Panc1 (cell line): ENCODE results near the gene WNK2. TPM values are rescaled to one million over a fixed set of nuclear protein-coding genes. Genes with fewer than 3 reads are reported as not detected.

ENCODE experiments used
- ATAC-seq: fragments of 200-7000 bp; cut with Tn5 transposase; 2 replicates; pipeline ENCODE4 v1.9.1; 2020; ENCODE audit warnings: mild to moderate bottlenecking, moderate library complexity
- BruUV-seq: library from RNA; stranded (reverse); fragments of 400-500 nt; replicated peaks from 2 replicates; lab custom pipeline; 2021; lab: Mats Ljungman, UMichigan
- CTCF ChIA-PET: fragments of 300-600 bp; sonication (Branson Sonifier 250); formaldehyde crosslinking; loops from one replicate; lab custom pipeline; 2022; ENCODE audit warnings: antibody characterized with exemption; lab: Charles Lee
- POLR2A ChIA-PET: fragments of 300-600 bp; sonication (Branson Sonifier 250); formaldehyde crosslinking; loops from one replicate; lab custom pipeline; 2022; ENCODE audit warnings: antibody characterized with exemption; lab: Charles Lee
- DNase-seq: peaks from one replicate; pipeline ENCODE4 v3.0.0-alpha.2; 2010; ENCODE audit warnings: low read depth, low spot score
- H3K27ac ChIP-seq: 2 replicates; pipeline ENCODE4 v1.5.1; 2011; ENCODE audit warnings: mild to moderate bottlenecking, low read length, inconsistent platforms
- H3K27me3 ChIP-seq: fragments of 200-500 bp; sonication (Bioruptor generic); 2 replicates; pipeline ENCODE4 v1.6.0; 2014; ENCODE audit warnings: low read length, inconsistent platforms; ENCODE audit not compliant: control insufficient read depth, insufficient read depth
- H3K36me3 ChIP-seq: fragments of 200-500 bp; sonication (Bioruptor generic); 2 replicates; pipeline ENCODE4 v1.5.1; 2014; ENCODE audit warnings: inconsistent platforms, mild to moderate bottlenecking, low read length, moderate library complexity; ENCODE audit not compliant: control insufficient read depth, insufficient read depth
- H3K4me1 ChIP-seq: 2 replicates; pipeline ENCODE4 v1.5.1; 2011; ENCODE audit warnings: inconsistent platforms, mild to moderate bottlenecking, low read length, moderate library complexity; ENCODE audit not compliant: control insufficient read depth, insufficient read depth
- H3K4me3 ChIP-seq, 2 experiments: 2 replicates each; pipeline ENCODE4 v1.5.1; 2011 to 2012; ENCODE audit warnings: low read depth in 2 of 2, low read length in 2 of 2, mild to moderate bottlenecking in 2 of 2, inconsistent platforms in 1 of 2, moderate library complexity in 1 of 2
- H3K9me3 ChIP-seq: fragments of 200-500 bp; sonication (Bioruptor generic); 2 replicates; pipeline ENCODE4 v1.5.1; 2014; ENCODE audit warnings: low read depth, mild to moderate bottlenecking, inconsistent platforms, low read length, moderate library complexity; ENCODE audit not compliant: control insufficient read depth, insufficient read depth
- POLR2AphosphoS5 ChIP-seq: IDR thresholded peaks from 2 replicates; pipeline ENCODE4 v1.6.1; 2012; ENCODE audit warnings: mild to moderate bottlenecking, low read depth, low read length, moderate library complexity
- SIN3A ChIP-seq: IDR thresholded peaks from 2 replicates; pipeline ENCODE4 v1.6.1; 2012; ENCODE audit warnings: low read depth, mild to moderate bottlenecking, low read length, moderate library complexity, borderline replicate concordance; ENCODE audit not compliant: insufficient read depth
- TCF7L2 ChIP-seq: IDR thresholded peaks from 2 replicates; pipeline ENCODE4 v1.6.1; 2011; ENCODE audit warnings: mild to moderate bottlenecking, low read depth, low read length, inconsistent platforms
- in situ Hi-C: cut with HindIII; loops from 2 replicates; pipeline ENCODE4 v1.10.0; 2016; ENCODE audit warnings: low sequenced_read_pairs, low pct_unique_long_range_greater_than_20kb
- intact Hi-C: fragments of 100-400 bp; cut with micrococcal nuclease; formaldehyde crosslinking; loops from one replicate; pipeline ENCODE4 v1.10.0; 2022; ENCODE audit not compliant: unreplicated experiment
- total RNA-seq: library from RNA; stranded (reverse); gene quantifications from one replicate; pipeline ENCODE4 v1.2.1, GENCODE V29; 2021; ENCODE audit not compliant: unreplicated experiment
- TF ChIP-seq, protein P1 (sequence below), 2 experiments: IDR thresholded peaks; 2 replicates each; pipeline ENCODE4 v1.6.1; 2011 to 2012; ENCODE audit warnings: low read depth in 2 of 2, control low read depth in 1 of 2, low read length in 1 of 2, mild to moderate bottlenecking in 1 of 2, moderate library complexity in 1 of 2; ENCODE audit not compliant: insufficient read depth in 1 of 2
- TF ChIP-seq, protein P2 (sequence below): fragments of 450-650 bp; IDR thresholded peaks from 2 replicates; pipeline ENCODE4 v1.5.1; 2017; ENCODE audit warnings: mild to moderate bottlenecking

WNK2 gene
- total RNA-seq, 1 experiment from 2014 or later = 13.7 TPM

DNA sequence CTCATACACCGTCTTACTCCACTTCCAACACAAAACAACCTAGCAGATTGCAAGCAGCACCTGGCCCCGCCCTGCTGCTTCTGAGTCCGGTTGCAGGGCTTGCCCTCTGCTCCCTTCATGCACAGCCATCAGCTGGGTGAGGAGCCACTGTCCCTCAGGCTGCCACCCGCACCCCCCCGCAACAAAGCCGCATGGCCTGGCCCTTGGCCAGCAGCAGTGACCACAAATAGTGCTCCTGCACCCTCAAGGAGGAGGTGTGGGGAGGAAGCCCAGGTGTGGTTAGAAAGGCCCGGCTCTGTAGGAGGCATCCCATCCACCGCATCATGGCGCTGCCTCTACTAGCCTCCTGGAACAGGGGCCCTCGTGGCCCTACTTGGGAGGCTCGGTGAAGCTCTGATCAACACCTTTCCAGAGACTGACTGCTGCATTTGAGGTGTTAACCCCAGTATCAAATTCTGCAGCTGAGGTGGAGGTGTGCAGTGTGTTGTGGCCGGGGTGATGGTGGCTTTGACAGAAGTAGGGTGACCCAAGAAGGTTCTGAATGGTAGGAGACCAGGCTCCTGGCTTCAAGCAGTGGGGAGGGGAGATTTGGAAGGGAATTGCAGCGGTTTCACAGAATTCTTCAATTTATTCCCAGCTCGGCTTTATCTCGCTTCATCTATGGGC is 52.7 kb downstream of the WNK2 start:
- DNase-seq (no peak), ATAC-seq (no peak)
- Histone ChIP-seq H3K9me3 (no peaks in the 10 kb centered on the region), H3K4me3 (no peak overlapping the region), H3K36me3 (no peaks in the 10 kb centered on the region), H3K27me3 (no peaks in the 10 kb centered on the region), H3K27ac (no peak overlapping the region), H3K4me1 (no peaks in the 10 kb centered on the region)
- no peak for TF ChIP-seq TCF7L2
- no peak for TF ChIP-seq POLR2AphosphoS5
- TF ChIP-seq, protein P1, sequence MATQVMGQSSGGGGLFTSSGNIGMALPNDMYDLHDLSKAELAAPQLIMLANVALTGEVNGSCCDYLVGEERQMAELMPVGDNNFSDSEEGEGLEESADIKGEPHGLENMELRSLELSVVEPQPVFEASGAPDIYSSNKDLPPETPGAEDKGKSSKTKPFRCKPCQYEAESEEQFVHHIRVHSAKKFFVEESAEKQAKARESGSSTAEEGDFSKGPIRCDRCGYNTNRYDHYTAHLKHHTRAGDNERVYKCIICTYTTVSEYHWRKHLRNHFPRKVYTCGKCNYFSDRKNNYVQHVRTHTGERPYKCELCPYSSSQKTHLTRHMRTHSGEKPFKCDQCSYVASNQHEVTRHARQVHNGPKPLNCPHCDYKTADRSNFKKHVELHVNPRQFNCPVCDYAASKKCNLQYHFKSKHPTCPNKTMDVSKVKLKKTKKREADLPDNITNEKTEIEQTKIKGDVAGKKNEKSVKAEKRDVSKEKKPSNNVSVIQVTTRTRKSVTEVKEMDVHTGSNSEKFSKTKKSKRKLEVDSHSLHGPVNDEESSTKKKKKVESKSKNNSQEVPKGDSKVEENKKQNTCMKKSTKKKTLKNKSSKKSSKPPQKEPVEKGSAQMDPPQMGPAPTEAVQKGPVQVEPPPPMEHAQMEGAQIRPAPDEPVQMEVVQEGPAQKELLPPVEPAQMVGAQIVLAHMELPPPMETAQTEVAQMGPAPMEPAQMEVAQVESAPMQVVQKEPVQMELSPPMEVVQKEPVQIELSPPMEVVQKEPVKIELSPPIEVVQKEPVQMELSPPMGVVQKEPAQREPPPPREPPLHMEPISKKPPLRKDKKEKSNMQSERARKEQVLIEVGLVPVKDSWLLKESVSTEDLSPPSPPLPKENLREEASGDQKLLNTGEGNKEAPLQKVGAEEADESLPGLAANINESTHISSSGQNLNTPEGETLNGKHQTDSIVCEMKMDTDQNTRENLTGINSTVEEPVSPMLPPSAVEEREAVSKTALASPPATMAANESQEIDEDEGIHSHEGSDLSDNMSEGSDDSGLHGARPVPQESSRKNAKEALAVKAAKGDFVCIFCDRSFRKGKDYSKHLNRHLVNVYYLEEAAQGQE (IDR thresholded peaks at IDR 0.05; ENCODE audit: insufficient read depth in 1 of 2, low read depth in 2 of 2, low read length in 1 of 2) = no peak
- TF ChIP-seq, protein P2, sequence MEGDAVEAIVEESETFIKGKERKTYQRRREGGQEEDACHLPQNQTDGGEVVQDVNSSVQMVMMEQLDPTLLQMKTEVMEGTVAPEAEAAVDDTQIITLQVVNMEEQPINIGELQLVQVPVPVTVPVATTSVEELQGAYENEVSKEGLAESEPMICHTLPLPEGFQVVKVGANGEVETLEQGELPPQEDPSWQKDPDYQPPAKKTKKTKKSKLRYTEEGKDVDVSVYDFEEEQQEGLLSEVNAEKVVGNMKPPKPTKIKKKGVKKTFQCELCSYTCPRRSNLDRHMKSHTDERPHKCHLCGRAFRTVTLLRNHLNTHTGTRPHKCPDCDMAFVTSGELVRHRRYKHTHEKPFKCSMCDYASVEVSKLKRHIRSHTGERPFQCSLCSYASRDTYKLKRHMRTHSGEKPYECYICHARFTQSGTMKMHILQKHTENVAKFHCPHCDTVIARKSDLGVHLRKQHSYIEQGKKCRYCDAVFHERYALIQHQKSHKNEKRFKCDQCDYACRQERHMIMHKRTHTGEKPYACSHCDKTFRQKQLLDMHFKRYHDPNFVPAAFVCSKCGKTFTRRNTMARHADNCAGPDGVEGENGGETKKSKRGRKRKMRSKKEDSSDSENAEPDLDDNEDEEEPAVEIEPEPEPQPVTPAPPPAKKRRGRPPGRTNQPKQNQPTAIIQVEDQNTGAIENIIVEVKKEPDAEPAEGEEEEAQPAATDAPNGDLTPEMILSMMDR = no peak
- TF ChIP-seq SIN3A = no peak
- CTCF ChIA-PET = no interaction called here
- intact Hi-C loops (no loop called here), in situ Hi-C loops (no loop called here)
- POLR2A ChIA-PET = no interaction called here
- BruUV-seq = no TSS peak

DNA sequence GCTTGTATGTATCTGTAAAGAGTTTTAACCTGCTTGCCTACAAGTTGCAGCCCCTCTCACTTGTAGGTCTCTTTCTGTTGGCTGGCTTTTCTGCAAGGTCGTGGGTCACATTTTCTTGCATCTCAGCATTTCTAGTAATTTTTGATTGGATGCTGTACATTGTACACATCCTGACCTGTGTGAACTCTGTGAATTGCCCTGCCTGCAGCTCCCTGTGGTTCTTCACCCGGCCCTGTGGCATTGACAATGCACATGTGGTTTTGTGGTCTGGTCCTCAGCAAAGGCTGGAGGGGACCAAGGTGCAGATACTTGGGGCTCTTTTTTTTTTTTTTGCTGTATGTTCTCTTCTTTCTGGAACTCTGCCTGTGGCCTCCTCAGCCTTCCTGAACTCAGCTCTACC is 53.6 kb downstream of the WNK2 start:
- H3K27ac ChIP-seq = no peak overlapping the region
- ChIA-PET POLR2A (no interaction called here), CTCF (interaction anchor here (0.6 kb wide), 1 partner anchor 19 kb away, joined by 3 read pairs; no protein-coding TSS in a partner anchor)
- H3K4me3 ChIP-seq = no peak overlapping the region
- H3K4me1 ChIP-seq = no peaks in the 10 kb centered on the region
- ATAC-seq = no peak
- BruUV-seq = no TSS peak
- intact Hi-C loops = no loop called here
- H3K27me3 ChIP-seq = no peaks in the 10 kb centered on the region
- in situ Hi-C loops = no loop called here
- no peak for TF ChIP-seq SIN3A
- H3K9me3 ChIP-seq = no peaks in the 10 kb centered on the region
- H3K36me3 ChIP-seq = no peaks in the 10 kb centered on the region
- no peak for DNase-seq
